NCI-H2196 treated with DMSO at 0.1 percent for 48 hours (cell line): ENCODE measurements around the gene SERPINH1.
A peak's percentile ranks its signal among the peaks of the same experiment; 100 is the strongest.

Experiments
- DNase-seq: peaks from one replicate; lab custom pipeline; 2025; ENCODE audit not compliant: unreplicated experiment; lab: John Stamatoyannopoulos, UW

The SERPINH1 gene

DNA sequence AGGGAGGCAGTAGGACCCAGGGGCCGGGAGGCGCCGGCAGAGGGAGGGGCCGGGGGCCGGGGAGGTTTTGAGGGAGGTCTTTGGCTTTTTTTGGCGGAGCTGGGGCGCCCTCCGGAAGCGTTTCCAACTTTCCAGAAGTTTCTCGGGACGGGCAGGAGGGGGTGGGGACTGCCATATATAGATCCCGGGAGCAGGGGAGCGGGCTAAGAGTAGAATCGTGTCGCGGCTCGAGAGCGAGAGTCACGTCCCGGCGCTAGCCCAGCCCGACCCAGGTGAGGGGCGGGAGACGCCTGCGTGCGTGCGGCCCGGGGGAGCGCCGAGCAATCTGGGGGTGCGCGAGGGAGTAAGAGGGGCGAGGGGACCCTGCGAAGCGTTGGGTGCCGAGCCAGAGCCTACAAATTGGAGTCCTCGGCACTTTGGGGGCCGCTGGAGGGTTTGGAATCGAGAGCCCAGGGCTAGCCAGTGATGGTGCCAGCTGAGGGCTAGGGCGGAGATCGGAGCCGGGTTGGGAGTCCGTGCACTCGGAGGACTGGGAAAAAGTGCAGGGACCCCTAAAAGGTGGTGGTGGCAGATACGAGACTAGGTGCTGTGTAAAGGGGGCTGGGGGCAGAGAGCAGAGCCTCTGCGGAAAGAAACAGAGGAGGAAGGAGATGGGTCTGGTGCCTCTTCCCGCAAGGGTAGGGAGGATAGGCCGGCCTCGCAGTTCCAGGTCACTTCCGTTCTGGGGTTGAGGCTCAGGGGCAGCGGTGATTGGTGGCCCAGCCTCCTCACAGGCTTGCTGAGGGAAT lies at the start of gene SERPINH1:
TSS of gene SERPINH1 (plus strand) at position 206 of the 788 bp plus-strand sequence. CDS start 4,097 bp downstream, outside the sequence.
- no peak for DNase-seq

DNA sequence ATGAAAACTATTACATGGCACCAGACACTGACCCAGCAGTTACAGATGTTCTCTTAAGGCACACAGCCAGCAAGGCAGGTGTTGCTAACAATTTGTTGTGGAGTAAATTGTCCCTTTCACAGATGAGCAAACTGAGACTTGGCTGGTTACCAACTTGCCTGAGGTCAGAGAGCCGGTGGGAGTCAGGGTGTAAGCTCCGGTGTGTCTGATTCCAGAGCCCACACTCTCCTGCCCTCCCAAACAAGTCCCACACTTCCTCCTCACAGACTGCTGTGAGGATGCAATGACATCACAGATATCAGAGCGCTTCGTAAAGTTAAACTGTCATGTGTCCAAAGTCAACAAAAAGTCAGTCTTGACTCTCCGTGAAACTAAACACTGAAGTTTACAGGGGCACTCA lies 48.8 kb upstream of the SERPINH1 start:
- DNase-seq: no peak

DNA sequence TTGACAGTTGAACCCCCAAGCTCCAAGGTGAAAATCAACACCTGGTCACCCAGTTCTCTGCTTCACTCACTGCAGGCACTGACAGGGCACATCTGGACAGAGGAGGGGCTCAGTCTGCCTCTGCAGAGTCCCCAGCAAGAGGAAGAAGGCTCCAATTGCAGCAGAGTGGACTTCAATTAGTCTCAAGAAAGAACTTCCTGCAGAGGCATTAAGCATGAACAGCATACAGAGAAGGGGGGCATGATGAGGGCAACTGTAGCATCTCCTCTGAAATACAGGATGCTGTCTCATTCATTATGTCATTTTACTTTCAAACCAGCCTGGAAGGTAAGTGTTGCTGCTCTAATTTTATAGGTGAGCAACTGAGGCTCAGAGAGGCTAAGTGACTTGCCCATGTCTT lies 47.5 kb upstream of the SERPINH1 start:
- DNase-seq: no peak

DNA sequence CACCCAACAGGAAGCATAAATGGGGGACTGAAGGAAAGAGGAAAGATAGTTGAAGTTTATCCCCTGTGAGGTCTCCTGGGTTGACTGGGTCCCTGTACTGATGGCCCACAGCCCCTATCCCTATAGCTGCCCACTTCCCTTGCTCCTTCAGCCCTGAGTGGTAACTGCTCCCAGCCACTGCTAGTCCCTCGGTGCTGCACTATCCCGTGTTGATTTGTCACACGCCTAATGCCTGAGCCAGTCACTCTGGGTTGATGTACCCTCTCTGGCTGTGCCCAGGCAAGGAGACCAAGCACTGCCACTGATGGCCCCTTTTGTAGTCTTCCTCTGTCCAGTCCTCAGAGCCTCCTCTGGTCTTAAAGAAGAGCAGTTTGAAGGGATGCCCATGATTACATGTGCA lies 45.9 kb upstream of the SERPINH1 start:
- no peak for DNase-seq

DNA sequence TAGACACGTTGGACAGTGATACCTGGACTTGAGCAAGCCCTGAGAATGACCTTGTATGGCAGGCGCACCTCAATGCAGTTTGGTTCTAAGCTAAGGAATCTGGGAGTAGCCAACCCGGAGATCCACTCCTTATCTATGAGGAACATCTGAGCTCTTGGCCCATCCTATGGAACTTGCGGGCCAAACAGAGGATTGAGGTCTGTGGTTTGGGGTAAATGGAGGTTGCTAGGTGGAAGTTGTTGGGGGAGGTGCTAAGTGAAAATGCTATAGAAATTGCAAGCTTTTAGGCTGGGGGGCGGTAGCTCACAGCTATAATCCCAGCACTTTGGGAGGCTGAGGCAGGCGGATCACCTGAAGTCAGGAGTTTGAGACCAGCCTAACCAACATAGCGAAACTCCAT lies 45.2 kb upstream of the SERPINH1 start:
- DNase-seq: no peak

DNA sequence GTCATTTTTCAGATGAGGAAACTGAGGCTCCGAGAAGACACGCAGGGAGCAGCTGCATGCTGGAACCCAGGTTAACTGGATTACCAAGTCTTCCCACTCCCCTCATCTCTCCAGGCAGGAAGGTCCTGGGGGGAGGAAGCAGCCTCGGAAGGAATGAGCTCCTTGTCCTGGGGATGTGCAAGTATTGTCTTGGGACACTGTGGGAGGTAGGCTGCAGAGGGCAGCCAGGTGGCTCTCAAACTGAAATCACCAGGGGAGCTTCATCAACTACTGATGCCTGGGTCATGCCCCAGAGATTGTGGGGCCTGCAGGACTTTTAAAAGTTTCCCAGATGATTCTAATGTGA lies 43.9 kb upstream of the SERPINH1 start:
- no peak for DNase-seq

DNA sequence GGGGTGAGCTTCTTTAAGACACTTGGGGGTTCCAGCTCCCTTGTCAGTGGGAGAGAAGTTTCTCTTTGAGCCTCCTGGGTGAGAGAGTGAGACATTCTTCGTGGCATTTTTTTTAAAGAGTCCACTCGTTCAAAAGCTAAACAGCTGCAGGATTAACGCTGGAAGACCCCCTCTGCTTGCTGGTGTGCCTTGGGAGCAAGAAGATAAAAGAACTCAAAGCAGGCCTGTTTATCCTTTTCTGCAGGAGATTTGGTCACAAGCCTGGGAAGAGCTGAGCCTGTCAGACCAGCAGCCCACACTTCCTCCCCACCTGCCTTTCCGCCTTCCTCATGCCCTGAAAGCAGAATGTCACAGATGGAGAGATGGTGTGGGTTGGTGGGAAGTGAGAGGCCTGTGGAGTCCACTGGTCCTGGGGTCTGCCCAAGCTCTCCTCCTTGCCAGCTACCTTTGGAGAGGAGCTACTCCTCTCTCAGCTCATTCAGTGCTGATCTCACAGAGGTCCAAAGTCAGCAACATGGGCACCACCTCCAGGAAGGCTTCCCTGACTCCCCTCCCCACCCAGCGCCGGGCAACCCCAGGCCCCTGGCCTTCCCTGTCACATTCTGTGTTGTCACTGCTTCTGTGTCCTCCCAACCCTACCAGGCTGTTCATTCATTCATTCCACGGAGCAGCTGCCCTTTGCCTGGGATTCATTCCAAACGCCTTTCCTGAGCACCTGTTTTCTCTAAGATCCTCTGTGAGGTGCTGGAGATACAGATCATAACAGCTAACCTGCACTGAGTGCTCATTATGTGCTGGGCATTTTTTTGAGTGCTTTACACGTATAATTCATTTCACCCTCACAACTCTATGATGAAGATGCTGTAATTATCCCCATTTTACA lies 43.0 kb upstream of the SERPINH1 start:
- DNase-seq: no peak

DNA sequence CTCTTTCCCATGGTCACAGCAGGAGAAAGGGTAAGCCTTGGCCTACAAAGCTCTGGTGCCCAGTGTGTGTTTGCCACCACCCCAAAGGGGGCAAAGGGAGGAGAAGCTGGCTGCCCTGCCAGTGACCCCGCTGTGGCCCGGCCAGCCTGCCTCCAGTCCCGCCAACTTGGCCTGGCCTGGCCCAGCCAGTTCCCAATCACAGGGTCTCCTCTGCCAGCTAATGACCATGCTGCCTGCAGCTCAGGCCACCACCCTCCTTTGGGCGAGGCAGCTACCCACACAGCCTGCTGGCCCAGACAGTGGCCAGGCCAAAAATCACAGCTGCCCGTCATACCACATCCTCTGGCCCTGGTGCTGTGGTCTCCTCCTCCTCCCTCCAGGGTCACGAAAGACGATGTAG lies 41.4 kb upstream of the SERPINH1 start:
- no peak for DNase-seq

DNA sequence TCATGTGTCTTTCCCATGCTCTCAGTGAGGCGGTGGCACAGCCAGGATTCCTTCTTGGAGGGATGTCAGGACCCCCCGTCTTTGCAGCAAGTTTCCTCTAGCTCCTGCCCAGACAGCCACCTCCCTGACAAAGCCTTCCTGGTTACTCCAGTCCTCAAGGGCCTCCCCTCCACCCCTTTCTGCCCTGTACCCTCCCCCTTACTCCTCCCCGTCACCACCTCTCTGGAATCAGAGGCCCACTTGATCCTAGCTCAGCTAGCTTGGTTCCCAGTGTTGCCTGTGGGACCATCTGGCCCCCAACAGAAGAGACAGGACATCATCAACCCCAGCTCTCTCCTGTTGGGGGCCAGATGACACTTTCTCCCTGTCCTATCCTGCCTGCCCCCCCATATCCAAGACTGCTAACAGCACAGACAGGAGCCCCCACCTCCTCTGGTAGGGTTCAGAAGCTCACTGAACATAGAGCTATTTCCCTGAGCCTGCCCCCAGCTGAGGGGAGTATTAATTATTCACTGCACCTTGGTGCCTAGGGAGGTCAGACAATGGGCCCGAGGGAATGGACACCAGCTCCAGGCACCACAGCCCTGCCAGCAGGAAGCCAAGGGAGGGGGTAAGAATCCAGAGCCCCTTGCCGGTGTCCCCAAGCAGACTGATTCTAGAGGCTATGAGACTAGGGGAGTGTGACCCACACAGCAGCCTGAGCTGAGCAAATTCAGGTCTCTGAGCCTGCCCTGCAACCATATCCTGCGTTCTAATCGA lies 39.6 kb upstream of the SERPINH1 start:
- DNase-seq: no peak

DNA sequence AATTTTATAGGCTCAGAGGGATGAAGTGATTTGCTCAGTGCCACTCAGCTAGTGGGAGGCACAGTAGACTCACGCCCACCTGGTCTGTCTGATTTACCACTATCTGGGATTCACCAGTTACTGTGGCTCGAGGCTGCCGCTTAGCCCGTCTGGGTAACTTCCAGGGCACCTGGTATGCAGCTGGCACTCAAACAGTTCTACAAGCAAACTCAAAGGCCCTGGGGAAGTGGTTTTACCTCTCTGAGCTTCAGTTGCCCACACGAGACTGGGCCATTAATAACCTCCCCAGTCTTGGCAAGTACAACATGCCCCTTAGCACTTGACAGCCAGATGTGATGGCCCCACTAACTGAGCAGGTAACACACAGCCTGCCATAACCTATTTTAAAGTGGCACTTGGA lies 38.9 kb upstream of the SERPINH1 start:
- DNase-seq: no peak

DNA sequence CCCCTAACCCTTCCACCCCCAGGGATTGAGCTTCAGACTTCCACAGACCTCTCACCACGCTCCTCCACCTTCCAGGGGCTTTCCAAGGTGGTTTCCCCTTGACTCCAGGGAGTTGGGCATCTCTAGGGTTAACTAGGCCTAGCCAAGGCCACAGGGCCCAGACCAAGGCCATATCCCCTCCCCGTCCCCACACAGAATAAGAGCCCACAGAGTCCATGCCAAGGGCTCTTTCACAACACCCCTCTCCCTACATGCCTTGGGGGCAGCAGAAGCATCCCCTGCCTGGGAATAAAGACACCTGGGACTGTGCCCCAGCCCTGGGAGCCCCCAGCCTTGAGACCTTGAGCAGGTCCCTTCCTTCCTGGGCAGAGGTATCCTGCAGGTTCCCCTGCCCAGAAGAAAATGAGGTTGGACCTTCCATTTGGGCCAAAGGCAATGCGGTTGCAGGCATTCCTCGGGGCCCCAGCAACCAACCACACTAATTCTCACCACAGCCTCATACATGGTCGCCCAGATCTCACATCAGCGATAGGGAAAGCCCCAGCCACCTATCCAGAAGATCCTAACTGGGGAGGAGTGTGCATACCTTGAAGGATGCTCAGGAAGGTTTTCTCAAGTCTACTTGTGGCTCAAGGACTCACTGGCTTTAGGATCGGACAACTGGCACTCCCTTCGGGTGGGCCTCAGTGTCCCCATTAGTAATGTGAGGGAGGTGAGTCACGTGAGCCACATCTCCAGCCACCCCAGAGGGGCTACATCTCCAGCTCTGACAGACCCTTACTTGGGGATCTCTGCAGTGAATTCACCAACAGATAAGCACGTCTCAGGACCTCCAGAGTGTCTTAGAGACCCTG lies 38.0 kb upstream of the SERPINH1 start:
- no peak for DNase-seq

DNA sequence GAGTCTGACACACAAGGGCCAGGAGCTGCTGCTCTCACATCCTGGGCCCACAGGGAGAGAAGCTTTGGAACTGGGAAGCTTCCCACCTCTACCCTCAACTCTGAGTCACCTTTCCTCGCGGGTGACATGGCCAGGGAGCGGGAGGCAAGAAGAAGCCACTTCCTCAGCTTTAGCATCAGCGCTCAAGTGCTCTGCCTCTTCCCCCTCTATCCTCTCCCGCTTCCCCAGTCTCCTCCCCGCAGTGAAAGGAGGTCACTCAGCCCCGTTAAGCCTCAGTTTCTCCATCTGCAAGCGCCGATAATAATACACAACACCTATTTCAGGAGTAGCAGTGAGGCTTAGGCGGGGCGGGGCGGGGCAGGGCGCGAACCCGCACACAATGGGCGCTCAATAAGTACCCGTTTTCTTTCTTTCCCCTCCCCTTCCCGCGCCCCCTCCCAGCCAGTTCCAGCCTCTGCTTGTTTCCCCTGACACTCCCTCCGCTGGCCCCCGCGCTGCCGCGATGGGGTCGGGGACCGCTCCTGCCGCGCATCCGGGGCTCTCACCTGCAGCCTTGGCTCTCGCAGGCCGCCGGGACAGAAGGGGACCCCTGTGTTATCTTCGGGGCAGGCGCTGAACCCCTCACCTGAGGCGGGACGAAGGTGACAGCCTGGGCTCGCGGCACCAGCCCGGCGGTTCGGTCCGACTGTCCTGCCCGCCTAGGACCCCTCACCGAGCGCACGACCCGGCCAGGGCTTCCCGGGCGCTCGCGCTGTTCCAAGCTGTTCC lies 37.2 kb upstream of the SERPINH1 start:
- no peak for DNase-seq

DNA sequence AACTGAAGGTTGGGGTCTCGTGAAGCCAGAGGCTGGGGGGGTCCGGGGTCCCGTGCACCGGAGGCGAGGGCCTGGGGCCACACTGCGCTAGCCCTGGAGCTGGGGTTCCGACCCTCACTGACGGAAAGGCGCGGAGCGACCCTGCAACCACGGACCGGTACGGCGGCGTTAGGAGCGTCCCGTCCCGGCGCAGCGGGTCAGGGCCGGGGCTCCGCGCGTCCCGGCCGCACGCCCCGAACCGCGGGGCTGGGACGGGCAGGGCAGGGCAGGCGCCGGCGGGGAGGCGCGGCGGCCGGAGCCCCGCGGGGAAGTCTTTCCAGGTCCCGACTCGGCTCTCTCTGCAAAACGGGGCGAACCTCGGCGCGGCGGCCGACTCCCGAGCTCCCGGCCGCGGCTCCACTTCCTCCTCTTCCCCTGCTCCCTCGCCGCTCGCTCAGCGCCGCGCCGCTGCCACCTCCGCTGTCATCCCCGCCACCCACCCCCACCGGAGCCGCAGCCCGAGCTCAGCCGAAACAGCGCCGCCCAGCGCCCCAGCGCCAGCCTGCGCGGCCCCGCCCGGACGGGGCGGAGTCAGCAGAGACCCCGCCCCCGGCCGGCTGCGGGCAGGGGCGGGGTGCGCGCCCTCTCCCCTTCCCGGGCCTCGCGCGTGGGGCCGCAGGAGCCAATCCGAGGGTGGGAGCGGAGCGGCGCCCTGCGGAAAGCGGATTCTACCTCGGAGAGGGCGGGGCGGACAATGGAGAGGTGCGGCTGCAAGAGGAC lies 36.4 kb upstream of the SERPINH1 start, which contains the start of gene GDPD5:
TSS of gene GDPD5 (minus strand) at position 509 of the 759 bp plus-strand sequence. CDS start 48,206 bp downstream, outside the sequence.
- peak; percentile 81 for DNase-seq

DNA sequence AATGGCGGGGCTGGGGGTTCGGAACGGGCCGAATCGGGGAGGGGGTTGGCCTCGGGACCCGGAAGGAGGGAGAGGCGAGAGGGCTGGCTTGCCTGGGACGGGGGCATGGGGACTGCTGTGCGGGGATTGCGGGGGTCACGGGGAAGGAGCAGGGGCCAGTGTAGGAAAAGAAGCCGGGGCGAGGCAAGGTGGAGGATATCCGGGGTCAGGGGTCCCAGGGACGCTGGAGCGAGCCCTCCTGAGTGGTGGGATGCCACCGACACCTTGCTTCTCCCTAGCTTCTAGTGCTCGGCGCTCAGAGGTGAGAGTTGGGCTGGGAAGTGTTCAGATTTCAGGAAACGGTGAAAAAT lies 35.9 kb upstream of the SERPINH1 start:
- DNase-seq: no peak

DNA sequence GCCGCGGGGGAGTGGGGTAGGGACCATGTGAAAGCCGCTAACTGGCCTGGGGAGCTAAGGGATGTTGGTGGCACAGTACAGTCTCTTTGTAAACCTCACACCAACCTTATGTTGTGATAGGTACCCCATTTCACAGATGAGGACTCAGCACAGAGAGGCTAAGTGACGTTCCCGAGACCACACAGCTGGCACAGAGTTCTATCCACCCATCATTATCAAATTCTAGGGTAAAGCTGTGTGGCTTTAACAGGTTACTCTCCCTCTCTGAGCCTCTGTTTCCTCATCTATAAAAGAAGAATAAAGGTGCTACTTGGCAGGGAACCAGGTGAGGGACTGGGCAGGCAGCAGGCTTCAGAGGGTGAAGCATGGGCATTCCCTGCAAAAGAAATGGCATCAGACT lies 34.9 kb upstream of the SERPINH1 start:
- no peak for DNase-seq

DNA sequence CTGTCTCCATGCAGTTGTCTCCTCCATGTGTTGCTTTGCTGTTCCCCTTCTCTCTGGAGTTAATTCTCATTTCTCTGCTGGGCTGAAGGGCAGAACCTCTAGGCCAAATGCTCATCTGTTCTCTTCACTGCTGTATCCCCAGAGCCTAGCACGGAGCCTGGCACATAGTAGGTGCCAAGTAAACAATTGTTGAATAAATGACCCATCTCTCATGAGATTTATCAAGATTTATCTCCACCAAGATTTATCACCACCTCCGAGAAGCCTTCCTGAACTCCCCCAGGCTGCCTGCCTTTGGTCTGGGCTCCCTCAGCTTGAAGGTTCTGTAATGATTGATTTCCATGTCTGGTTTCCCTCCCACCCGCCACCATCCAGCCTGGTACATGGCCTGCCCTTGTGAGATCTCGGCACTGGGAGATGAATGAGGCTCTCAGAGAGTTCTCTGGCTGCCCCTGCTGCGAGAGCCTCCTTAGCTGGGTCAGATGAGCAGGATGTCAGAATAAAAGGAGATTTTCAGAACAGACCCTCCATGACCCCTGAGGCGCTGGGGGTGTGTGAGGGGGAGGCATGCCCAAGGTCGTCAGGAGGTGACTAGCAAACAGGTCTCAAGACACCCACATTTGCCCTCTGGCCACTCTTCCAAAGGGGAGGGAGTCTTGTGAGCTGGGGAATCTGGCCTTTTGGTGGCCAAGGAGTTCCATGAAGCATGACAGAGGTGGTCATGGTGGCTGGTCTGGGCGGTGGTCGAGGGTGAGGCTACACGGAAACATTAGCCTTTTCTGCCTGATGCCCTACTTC lies 33.9 kb upstream of the SERPINH1 start:
- DNase-seq: no peak

DNA sequence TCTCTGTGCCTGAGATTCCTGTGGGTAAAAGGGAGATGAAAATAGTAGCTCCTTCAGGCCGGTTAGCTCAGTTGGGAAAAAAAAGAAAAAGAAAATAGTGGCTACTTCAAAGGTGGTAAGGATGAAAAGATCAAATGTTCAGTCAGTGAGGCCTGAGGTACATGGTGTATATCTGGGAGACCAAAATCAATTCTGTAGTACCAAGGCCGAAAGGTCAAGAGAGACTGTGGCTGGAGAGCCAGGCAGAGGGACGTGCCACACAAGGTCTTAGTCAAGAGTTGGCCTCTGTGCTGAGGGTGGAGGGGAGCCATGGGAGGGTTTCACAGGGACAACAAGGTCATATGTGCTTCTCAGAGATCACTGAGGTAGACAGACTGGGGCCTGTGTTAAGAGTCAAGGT lies 31.5 kb upstream of the SERPINH1 start:
- DNase-seq: no peak

DNA sequence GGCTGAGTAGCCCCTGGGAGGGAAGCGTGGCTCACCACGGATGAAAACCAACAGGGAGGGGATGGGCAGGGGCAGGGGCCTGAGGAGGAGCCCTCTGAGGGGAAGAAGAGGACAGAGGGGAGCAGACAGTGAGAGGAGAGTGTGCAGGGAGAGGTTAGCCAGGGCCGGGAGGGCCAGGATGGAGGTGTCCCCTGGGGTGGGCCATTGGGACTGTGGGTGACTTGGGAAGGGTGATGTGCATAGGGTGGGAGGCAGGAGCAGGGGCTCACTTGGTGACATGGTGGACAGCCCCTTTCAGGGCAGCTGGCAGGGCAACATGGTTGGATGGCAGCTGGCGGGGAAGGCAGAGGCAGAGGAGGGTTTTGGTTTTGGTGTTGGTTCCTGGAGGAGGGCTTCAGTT lies 30.7 kb upstream of the SERPINH1 start:
- DNase-seq: no peak
